ENCODE data around the gene FBXO39.
A peak's percentile ranks its signal among the peaks of the same experiment; 100 is the strongest.
"Not testable (repeated sequence)": the region's sequence is repeated elsewhere in the genome, so short reads cannot be mapped to it uniquely, and the experiment has no call there.

FBXO39 gene

DNA sequence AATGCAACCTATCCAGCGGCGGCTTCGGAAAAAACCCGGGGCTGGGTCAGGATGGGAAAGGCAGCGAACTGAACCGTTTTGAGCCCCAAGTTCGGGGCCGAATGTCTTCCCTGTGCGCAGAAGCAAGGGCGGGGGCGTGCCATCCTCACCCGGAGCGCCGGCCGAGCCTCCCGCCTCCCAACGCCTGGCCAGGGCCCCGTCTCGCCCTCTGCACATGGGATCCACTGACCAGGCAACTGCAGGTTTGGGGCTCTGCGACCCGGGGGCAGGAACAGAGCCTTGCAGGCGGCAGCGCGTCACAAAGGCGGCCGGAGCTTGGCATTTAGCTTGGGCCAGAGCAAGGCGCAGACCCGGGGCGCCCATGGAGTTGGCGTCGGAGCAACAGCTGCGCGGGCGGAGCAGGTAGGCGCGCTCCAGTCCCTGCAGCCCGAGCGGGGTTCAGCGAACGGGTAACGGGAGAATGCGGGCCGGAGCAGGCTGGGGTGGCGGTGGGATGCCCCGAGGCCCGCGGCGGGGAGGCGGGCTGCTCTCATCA lies at the start of gene FBXO39:
FBXO39 (plus strand) TSS at position 345 of the 535 bp plus-strand sequence. CDS start 3,654 bp downstream, outside the sequence.
- DNase-seq (ENCODE audit: low spot score) = no peak

DNA sequence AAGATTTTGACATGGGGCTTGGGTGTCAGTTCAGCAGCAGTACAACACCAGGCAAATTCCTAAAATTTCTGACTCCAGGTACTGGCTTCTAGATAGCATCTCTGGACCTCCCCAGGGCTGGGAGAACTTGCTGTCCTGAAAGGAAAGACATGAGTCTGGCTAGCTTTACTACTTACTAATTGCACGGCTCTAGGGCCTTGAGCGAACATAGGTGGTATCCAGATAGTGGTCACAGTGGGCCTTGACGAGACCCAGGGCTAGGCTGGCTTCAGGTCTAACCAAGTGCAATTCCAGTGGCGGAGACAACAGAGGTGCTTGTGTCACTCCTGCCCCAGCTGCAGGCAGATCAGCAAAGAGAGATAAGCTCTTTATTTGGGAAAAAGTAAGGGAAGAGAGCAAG lies 46.5 kb upstream of the FBXO39 start:
- no peak for DNase-seq (ENCODE audit: low spot score)

DNA sequence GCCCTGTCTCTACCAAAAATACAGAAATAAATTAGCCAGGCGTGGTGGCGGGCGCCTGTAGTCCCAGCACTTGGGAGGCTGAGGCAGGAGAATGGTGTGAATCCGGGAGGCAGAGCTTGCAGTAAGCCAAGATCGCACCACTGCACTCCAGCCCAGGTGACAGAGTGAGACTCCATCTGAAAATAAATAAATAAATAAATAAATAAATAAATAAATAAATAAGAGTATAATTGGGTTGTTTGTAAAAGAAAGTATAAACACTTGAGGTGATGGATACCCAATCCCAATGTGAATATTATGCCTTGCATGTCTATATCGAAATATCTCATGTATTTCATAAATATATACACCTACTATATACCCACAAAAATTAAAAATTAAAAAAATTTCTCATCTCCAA lies 29.4 kb upstream of the FBXO39 start:
- not testable (repeated sequence) for DNase-seq (ENCODE audit: low spot score)

DNA sequence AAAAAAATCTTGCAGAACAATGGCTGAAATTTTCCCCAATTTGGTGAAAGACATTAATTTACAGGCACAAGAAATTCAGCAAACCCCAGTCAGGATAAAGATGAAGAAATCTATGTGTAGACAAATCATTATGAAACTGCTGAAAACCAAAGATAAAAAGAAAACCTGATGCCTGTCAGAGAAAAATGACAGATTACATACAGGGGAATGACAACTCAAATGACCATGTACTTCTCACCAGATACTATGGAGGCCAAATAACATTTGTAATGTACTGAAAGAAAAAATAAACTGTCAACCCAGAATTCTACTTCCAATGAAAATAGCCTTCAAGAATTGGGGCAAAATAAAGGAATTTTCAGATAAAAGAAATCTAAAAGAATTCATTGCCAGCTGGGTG lies 27.4 kb upstream of the FBXO39 start:
- DNase-seq (ENCODE audit: low spot score) = no peak

DNA sequence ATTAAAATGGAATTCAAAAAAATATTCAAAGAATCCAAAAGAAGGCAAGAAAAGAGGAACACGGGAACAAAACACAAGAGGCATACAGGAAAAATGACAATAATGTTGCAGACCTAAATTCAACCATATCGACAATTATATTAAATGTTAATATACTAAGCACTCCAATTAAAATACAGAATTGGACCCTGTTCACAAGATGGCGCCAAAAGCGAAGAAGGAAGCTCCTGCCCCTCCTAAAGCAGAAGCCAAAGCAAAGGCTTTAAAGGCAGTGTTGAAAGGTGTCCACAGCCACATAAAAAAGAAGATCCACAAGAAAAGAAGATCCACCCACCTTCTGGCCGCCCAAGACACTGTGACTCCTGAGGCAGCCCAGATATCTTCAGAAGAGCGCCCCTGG lies 26.5 kb upstream of the FBXO39 start:
- DNase-seq (ENCODE audit: low spot score) = no peak

DNA sequence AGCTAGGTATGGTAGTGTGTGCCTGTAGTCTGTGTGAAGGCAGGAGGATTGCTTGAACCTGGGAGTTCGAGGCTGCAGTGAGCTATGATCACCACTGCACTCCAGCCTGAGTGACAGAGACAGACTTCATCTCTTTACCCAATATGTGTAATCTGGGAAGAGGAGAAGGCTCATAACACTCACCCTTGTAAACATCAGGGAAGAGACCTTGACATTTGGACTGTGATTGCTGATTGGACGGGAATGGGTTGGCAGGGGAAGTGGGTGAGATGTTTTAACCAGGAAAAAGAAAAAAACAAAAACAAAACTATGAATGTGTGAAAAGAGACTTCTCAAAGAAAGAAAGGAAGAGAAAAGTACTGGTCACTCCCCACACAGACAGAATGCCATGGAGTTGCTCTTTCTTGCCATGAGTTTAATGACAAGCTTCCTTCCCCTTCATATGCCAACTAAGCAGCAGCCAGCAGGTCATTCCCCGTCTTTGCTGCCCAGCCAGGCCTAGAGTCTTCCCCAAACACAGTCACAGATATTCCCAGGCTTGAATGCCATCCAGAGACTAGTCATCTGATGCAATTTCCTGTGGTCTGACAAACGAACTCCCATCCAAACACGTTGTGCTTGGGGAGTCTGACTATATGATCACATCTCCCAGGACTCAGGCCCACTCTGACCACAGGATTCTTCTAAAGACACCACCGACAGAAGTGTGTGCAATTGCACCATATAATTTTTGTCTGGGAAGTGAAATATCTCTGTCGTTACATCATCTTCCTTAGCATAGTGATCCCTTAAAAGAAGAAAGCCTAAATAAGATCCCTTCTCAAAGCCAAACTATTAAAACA lies 23.7 kb upstream of the FBXO39 start:
- DNase-seq (ENCODE audit: low spot score) = no peak

DNA sequence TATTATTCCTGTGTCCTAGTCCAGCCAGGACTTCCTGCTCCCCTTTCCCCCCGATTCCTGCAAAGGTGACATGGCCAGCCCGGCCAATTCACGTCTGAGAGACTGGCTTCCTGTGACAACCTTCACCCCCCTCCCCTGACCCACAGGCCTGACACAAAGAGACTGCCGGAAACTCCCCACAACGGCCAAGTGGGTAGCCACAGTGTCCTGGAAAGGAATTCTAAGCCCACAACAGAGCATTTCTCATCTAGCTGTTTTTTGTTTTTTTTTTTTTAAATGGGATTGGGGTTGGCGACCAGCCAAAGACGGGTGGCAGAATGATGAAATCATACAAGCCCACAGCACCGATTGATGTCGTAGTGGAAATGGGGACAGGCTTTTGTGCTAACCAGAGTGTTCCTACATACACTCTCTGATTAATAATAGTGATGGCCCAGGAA lies 23.0 kb upstream of the FBXO39 start:
- peak; percentile 38 for DNase-seq (ENCODE audit: low spot score)

DNA sequence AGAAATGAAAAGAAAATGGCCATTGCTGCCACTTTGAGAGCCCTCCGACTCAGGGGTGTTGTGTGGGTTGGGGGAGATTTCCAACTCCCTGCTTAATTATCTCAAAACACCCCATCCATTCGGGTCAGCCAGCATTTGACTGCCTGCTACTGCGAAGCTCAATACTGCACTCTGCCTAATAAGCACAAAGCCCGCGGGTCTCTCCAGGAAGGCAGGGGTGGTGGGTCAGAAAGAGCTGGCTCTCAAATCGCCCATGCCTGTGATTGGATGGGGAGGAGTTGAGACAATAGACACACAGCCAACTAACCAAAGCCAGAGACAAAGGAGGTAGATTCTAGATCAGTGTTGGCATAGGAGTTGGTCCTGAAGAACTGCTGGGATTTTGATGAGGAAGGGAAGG lies 22.5 kb upstream of the FBXO39 start:
- DNase-seq (ENCODE audit: low spot score) = no peak

DNA sequence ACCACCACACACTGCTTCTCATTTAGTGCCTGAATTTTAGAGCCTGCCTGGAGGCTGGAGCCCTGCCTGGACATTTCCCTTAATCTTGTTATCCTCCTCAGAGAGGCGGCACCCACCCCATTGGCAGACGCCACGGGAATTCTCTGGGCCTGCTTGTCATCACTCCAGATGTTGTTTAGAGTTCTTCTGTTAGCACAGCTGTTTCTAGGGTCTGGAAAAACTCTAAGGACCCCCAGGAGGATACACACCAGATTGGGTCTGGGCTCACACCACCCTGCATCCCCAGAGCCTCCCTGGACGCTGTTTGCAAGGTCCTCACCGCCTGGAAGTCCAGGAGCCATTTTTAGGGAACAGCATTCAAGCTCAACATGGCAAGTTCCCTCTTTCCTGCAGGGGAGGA lies 20.7 kb upstream of the FBXO39 start:
- no peak for DNase-seq (ENCODE audit: low spot score)

DNA sequence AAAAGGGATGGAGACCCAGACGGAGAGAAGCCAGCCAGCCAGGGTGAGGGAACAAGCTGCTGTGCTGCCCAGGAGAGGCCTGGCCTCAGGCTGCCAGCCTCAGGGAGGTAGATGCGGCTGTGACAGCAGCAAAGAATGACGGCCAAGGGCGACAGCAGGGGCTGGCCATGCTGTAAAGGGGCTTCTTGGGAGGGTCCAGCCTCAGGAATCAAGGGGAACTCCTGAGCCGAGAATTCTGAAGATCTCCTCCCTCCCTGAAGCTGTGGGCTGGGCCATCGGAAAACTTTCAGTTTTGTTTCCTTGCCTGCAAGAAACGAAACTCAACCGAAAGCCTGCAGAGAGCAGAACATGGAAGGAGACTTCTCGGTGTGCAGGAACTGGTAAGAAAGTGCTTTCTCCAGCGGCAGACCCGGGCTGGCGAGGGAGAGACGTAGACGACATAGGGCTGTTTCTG lies 20.3 kb upstream of the FBXO39 start, which contains the start of gene XAF1:
XAF1 (plus strand) TSS at position 316 of the 454 bp plus-strand sequence; CDS start at position 349, 33 bp downstream.
- DNase-seq (ENCODE audit: low spot score) = peak; percentile 64

DNA sequence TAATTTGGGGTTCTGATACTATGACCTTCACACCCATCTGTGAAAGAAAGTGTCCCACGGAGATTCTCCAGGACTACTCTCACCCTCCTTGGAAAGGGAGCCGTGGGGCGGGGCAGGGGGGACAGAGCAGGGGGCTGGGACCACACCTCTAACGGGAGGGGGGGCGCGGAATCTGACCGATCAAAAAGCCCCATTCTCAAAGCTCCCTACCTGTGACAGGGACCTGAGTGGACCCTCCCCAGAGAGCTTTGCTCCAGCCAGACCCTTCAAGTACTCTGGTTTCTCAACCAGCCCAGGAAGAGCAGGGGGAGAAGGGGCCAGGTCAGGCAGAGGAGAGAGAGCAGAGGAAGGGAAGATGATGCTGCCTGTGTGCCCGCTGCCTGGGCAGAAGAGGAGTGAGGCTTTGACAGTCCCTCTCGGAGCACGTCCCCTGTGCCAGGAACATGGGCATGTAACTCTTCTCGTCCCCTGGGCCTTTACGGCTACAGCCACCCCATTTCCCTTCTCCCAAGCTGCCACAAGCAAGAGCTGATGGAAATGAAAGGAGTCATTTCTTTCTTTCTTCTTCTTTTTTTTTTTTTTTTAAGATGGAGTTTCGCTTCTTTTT lies 19.5 kb upstream of the FBXO39 start:
- DNase-seq (ENCODE audit: low spot score) = no peak

DNA sequence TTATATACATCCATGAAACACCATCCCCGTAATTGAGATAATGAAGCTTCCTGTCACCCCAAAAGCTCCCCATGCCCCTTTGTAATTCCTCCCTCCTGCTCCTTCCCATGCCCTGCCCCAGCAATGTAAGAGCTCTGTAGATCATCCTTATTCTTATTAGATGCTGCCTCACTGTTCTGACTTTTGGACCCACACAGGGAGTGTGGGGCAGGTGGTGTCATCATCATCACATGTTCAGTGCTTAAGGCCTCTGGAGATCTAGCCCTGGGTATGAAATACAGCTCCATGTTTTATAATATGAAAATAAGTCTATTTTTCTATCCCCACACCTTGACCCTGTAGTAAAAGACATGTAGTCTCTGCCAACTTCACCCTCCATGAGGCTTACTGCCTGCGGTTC lies 18.3 kb upstream of the FBXO39 start:
- no peak for DNase-seq (ENCODE audit: low spot score)

DNA sequence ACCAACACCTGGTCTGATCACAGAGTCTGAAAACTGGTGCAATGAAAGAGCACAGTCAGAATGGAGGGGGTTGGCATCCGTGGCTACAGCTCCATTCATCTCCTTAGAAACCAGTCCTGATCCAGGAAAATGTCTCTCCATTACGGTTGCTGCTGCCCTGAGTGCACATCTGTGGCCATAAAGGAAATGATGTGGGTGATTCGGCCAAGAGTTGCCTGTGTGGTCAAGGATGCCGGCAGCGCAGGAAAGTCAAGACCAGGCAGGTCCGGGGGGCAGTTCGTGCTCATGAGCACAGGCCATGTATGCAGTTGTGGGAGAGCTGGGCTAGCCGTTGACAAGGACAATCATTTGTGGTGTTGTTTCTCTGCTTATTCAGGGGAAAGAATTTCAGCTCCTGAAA lies 14.2 kb upstream of the FBXO39 start:
- no peak for DNase-seq (ENCODE audit: low spot score)

DNA sequence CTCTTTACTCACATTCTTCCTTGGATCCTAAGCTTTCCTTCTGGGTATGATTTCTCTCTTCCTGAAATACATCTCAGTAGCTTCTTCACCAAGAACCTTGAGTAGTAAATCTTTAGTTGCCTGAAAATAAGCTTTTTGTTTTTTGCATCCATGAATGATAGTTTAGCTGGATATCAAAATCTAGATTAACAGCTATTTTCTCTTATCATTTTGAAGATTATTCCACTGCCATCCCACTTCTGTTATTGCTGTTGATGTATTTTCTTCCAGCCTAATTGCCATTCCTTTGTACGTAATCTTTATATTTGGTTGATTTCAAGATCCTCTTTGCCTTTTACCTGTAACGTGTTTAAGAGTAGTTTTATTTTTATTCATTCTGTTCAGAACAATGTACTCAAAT lies 7.6 kb upstream of the FBXO39 start:
- no peak for DNase-seq (ENCODE audit: low spot score)

DNA sequence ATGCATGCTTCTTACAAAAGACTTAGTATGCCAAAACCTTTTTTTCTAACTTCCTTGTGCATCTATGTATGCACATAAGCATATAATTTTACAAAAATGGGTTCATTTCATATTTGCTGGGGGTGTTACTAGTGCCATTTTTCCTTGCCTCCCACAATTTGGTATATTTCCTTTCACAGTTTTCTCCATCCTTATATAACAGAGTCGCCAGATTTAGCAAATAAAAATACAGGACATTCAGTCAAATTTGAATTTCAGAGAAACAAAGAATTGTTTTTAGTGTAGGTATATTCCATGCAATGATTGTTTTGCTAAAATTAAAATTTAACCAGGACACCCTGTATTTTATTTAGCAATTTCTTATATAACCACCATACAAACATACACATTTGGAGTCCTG lies 4.0 kb upstream of the FBXO39 start:
- DNase-seq (ENCODE audit: low spot score) = no peak

DNA sequence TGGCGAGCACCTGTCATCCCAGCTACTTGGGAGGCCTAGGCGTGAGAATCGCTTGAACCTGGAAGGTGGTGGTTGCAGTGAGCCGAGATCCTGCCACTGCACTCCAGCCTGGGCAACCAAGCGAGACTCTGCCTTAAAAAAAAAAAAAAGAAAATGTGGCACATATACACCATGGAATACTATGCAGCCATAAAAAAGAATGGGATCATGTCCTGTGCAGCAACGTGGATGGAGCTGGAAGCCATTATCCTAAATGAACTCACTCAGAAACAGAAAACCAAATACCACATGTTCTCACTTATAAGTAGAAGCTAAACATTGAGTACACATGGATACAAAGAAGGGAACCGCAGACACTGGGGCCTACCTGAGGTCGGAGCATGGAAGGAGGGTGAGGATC lies 1.1 kb upstream of the FBXO39 start:
- DNase-seq (ENCODE audit: low spot score) = not testable (repeated sequence)

DNA sequence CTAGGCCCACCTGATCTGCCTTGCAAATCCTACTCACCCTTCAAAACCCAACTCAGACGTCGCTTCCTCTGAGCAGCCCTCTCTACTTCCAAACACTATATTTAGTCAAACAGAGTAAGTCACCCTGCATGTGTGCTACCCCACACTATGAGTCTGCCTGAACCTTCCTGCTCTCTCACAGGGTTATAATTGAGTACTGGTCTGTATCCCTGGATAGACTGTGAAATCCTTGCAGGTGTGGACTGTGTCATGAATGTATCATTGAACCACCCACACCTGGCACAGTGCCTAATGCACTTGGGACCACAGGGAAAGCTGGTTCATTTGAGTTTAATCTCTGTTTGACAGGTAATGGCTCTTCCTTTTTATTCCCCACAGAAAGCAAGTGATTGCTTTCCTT lies 3.4 kb downstream of the FBXO39 start:
- DNase-seq (ENCODE audit: low spot score) = no peak

DNA sequence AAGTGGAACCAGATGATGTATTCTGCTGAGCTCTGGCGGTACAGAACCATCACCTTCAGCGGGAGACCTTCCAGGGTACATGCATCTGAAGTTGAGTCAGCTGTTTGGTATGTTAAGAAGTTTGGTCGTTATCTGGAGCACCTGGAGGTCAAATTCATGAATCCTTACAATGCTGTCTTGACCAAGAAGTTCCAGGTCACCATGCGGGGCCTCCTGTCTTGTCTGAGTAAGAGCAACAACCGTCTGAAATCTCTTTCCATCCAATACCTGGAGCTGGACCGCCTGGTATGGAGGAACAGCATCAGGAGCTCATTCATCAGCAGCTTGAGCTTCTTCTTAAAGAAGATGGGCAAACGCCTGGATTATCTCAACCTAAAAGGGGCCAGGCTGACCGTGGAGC lies 4.0 kb downstream of the FBXO39 start:
- DNase-seq (ENCODE audit: low spot score) = no peak

DNA sequence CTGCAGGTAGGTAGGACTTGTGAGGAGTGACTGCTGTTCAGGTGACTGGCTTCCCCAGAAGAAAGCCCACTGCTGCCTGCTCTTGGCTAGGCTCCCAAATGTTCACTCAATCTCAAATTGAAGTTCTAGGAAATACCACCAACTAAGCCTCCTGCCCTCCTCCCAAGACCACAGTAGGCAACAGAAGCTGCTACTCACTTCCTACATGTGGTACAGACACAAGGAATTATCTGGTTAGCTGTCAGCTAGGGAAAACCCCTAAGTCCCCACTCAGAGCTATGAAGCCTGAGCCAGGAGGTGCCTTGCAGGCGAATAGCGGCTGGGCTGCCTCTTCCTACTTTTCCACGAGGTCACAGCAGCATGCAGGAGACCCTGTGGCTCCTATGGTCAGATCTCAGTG lies 4.9 kb downstream of the FBXO39 start:
- DNase-seq (ENCODE audit: low spot score) = no peak

DNA sequence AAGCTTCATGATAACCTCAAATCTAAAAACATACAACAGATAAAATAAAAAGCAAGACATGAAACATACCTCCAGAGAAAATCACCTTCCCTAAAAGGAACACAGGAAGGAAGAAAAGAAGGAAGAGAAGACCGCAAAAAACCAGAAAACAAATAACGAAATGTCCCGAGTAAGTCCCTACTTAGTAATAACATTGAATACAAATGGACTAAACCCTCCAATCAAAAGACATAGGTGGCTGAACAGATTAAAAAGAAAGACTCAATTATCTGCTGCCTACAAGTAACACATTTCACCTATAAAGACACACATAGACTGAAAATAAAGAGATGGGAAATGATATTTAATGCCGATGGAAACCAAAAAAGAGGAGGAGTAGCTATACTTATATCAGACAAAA lies 6.2 kb downstream of the FBXO39 start:
- DNase-seq (ENCODE audit: low spot score) = no peak

DNA sequence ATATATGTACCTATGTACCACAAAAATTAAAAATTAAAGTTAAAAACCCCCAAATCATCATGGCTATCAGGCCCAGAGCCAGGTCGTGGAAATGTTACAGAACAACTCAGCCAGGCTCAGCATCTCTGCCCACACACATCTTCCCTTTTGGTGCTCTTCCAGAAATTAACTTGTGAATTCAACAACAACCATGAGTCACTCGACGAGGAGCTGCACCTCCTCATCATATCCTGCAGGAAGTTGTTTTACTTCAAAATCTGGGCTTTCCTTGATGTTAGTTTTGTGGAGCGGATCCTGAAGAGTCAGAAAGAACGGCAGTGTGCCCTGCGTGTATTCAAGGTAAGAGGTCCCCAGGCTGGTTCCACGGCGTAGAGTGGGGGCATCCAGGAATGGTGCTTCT lies 10.6 kb downstream of the FBXO39 start:
- DNase-seq (ENCODE audit: low spot score) = no peak

DNA sequence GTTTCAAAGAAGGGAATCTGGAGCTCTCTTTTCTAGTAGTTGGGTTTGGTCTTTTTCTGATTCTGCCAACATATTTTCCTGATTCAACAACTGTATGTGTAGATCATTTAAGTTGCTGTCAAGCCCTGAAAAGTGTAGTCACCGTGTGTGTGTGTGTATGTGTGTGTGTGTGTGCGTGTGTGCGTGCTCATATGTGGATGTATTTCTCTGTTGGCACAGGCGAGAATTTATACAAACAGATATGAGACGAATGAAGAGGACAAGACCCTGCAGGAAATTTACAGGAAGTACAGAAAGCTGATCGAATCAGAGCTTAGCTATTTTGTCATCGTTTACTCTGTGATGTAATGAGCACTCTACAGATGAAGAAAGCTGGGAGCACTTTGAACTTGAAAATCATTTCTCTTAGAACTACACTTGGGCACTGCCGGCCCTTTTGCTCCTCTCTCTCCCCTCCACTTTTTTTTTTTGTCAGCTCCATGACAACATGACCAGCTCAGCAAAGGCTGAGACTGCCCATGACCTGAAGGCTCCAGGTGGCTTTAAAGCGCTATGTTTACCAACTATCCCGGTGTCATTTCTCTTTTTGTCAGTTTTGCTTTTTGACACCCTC lies 11.2 kb downstream of the FBXO39 start:
- DNase-seq (ENCODE audit: low spot score) = no peak

DNA sequence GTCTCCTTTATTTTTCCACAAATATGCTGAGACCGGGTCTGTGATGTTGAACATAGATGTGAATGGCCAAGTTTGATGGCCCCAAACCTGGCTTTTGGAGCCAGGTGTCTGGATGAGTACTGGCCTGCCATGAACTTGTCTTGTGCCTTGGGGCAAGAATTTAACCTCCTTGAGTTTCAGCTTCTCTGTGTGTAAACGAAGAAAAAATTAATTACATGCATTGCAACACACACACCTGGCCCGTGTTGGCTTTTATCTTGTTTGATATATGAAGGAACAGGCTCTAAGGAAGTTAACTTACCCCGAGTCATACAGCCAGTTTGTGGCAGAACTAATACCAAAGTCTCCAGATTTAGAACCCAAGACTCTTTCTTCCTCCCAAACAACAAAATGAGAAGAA lies 13.1 kb downstream of the FBXO39 start:
- no peak for DNase-seq (ENCODE audit: low spot score)

Measured in activated CD4-positive, alpha-beta T cell treated with anti-CD3 and anti-CD28 coated beads, Interleukin-2, Interleukin-4, amounts not matched to agents 100 ng/mL and 50 ng/mL, durations not matched to agents 16 hours and 8 hours (primary cell).